HS-5 (cell line): ENCODE measurements around the gene CCDC178.

Source experiments
- DNase-seq: peaks from one replicate; pipeline ENCODE4 v3.0.0-alpha.2; 2012; ENCODE audit warnings: low read depth

The CCDC178 gene

GRCh38 chr18:33116376-33116775, 324.1 kb downstream of the CCDC178 start:
- DNase-seq, result no peak

- DNase-seq, result no peak
Measured at GRCh38 chr18:33115917-33116316, 324.6 kb downstream of the CCDC178 start.

- DNase-seq, result no peak
Measured at GRCh38 chr18:33115476-33115875, 325.0 kb downstream of the CCDC178 start.

- DNase-seq, result no peak
Measured at GRCh38 chr18:33114749-33115148, 325.8 kb downstream of the CCDC178 start.

- DNase-seq, result no peak
Measured at GRCh38 chr18:33113416-33113815, 327.1 kb downstream of the CCDC178 start.

DNA sequence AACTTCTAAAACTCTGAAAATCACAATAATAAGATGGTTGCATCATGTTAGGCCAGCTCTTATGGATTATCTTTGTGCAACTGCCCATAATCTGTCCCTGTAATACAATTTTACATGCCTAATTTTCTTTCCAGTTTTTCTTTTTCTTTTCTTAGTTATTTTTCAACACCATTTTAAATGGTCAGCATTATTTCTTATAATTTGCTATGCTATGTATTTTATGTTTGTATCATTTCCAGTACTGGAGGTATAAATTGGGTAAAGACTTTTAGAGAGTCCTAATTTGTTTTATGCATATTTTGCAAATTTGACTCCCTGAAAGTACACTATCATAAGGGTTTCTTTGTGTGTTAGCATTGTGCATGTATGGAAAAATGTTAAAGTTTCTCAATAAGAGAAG, 333.0 kb downstream of the CCDC178 start:
- no peak for DNase-seq

- no peak for DNase-seq
Measured at GRCh38 chr18:33101316-33101715, 339.2 kb downstream of the CCDC178 start.

DNA sequence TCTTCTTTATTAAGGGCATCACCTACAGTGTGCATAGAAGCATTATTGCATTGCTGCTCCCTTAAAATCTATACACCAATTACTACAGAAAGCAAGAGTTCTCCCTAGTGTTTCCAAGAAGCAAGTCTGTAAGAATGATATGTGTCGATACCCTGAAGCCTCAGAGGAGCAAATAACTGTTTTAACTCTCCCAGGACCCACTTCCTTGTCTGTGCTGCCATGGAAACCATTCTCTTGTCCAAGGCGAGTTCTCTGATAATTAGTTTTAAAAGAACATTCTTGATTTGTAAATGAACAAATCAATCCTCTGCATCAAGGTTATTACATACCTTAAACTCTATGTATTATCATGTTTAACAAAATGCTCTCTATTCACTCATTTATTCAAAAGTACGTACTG, 340.9 kb downstream of the CCDC178 start:
- no peak for DNase-seq

DNA sequence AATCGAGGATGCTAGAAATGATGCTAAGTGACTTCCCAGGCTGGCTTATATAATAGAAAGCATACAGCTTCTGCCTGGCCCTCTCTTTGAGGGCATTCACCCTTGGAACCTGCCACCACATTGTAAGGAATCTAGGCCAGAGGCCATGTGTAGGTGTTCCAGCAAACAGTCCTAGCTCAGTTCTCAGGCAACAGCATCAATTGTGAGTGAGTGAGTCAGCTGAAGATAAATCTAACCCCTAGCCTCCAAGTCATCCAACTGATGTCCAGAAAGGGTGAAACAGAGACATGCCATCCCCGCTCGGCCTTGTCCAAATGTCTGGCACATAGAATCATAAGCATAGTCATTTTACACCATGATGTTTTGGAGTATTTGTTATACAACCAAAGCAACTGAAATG, 343.4 kb downstream of the CCDC178 start:
- DNase-seq, result no peak

- no peak for DNase-seq
Measured at GRCh38 chr18:33090461-33090860, 350.1 kb downstream of the CCDC178 start.

- DNase-seq, result no peak
Measured at GRCh38 chr18:33076601-33077000, 363.9 kb downstream of the CCDC178 start.

GRCh38 chr18:33074125-33074524, 366.4 kb downstream of the CCDC178 start:
- no peak for DNase-seq

DNA sequence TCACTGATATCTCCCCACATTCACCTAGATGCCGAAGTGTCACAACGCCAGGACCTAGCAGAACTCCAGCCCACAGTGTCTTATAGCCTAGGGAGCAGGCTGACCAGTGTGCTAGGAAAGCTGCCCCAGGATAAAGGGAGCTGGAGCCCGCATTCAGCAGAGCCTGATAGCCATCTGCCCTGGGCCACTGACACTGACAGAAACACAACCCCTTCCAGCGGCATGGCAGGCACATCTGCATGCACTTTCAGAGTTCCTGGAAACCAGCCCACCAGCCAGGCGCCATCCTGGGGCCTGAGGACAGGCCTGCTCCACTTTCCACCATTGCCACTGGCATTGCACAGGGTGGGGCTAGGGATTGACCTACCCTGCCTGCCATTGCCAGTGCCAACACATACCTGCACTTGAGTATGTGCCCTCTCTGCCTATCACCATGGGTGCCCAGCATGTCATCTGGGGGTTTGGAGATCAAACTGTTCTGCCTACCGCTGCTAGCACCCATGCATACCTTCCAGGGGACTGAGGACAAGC, 377.6 kb downstream of the CCDC178 start:
- DNase-seq, result no peak

- no peak for DNase-seq
Measured at GRCh38 chr18:33052886-33053285, 387.6 kb downstream of the CCDC178 start.

- no peak for DNase-seq
Measured at GRCh38 chr18:33051407-33051806, 389.1 kb downstream of the CCDC178 start.

- no peak for DNase-seq
Measured at GRCh38 chr18:33040213-33040612, 400.3 kb downstream of the CCDC178 start.

DNA sequence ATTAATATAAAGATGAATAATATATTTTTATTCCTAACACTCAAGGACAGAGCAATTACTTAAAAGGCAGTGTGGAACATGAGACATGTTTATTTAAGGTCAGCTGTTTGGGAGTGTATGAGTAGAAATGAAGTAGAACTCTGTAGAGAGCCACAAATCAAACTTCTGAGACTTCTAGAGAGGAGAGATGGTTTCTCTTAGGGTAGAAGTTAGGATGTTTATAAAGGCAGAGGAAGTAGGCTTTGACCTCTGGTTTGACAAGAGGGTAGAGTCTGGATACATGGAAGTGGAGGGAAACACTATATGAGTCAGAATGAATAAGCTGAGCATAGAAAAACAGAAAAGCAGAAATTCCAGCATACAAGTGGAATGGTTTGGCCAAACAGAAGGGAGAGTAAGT, 405.6 kb downstream of the CCDC178 start:
- peak; percentile 35 for DNase-seq

DNA sequence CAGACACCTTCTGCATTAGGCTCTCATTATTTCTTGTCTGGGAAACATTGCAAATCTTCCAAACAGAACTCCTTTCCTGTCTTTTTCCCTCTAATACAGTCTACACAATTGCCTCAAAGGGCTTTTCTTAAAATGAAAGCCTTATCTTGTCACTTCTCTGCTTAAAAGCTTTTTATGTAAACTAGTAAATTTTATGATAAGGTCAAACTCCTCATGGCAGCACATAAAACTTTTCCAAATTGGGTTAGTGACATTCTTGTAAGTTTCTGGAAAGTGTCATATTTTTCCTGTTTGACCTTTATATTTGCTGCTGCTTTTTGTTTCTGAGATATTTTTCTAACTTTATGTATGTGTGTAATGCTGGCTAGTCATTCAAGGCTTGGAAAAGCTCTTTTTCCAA, 406.3 kb downstream of the CCDC178 start:
- no peak for DNase-seq

DNA sequence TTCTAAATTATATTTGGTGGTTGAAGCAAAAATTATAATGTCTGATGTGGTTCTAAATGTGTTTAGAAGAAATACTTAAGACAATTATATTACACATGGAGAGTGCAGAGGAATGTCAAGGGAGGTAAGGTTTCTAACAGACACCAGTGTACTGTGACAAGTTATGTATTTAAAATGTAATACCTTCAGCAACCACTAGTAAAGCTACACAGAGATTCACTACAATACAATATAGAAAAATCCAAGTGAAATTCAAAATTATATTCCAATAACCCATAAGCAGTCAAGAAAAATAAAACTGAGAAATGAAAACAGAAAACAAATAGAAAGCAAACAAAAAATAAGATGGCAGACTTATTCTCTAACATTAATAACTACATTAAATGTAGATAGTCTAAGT, 418.2 kb downstream of the CCDC178 start:
- no peak for DNase-seq

DNA sequence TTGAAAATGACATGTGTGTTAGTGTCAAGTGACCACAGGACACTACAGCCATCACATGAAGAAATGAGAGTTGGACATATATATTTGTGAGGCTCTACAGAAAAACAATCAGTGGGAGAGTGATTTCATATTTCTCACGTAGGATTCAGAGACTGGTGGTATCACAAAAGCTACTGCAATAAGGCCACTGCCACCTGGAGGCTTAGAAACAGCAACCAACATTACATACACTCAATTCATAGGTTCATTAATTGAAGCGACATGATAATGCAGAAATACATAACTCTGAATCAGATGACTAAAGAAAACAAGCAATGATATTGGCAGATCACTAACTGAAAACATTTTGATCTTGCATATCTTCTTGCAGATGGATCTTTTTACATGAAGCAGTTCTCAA, 419.6 kb downstream of the CCDC178 start:
- DNase-seq, result no peak

GRCh38 chr18:33014060-33014796, 426.3 kb downstream of the CCDC178 start:
- DNase-seq, result no peak

GRCh38 chr18:33010149-33010548, 430.4 kb downstream of the CCDC178 start:
- no peak for DNase-seq

- no peak for DNase-seq
Measured at GRCh38 chr18:32998921-32999320, 441.6 kb downstream of the CCDC178 start.

DNA sequence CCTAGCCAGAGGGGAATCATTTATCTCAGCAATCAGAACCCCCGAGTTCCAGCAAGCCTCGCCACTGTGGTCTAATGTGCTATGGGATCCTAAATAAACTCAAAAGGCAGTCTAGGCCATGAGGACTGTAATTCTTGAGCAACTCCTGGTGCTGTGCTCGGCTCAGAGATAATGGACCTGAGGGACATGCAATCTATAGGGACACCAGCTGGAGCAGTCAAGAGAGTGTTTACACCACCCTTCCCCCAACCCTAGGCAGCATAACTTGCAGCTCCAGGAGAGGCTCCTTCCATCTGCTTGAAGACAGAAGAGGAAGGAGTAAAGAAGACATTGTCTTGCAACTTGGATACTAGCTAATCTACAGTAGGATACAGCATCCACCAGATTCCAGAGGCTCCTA, 442.2 kb downstream of the CCDC178 start:
- no peak for DNase-seq
